Mesothelial cell of epicardium (in vitro differentiated cells): ENCODE measurements around the gene ERC2. TPM values are rescaled to one million over a fixed set of nuclear protein-coding genes. Genes with fewer than 3 reads are reported as not detected.

ENCODE experiments used
- DNase-seq, 2 experiments: peaks; one replicate each; pipeline ENCODE4 v3.0.0; 2021; ENCODE audit warnings: low spot score in 2 of 2; ENCODE audit not compliant: unreplicated experiment in 2 of 2
- H3K27ac Mint-ChIP-seq: 2 replicates; pipeline ENCODE4 v1.8.0; 2021; ENCODE audit warnings: mixed read lengths
- H3K27me3 Mint-ChIP-seq: 2 replicates; pipeline ENCODE4 v1.8.0; 2021; ENCODE audit warnings: low read depth, mixed read lengths
- H3K36me3 Mint-ChIP-seq: 2 replicates; pipeline ENCODE4 v1.8.0; 2021; ENCODE audit warnings: mixed read lengths
- H3K4me1 Mint-ChIP-seq: 2 replicates; pipeline ENCODE4 v1.8.0; 2021; ENCODE audit warnings: mixed read lengths
- H3K4me3 Mint-ChIP-seq: 2 replicates; pipeline ENCODE4 v1.8.0; 2021; ENCODE audit warnings: mild to moderate bottlenecking, moderate library complexity, mixed read lengths
- H3K9me3 Mint-ChIP-seq: 2 replicates; pipeline ENCODE4 v1.8.0; 2021; ENCODE audit warnings: mixed read lengths
- total RNA-seq: library from RNA; stranded (reverse); gene quantifications from 3 replicates; pipeline ENCODE4 v1.2.1, GENCODE V29; 2021
- TF ChIP-seq, protein P1 (sequence below): fragments of 200-600 bp; sonication (generic); IDR thresholded peaks from one replicate; pipeline ENCODE4 v1.5.0; 2021; ENCODE audit warnings: antibody characterized with exemption; ENCODE audit not compliant: unreplicated experiment

Gene ERC2
- total RNA-seq, 1 donor from 2014 or later = 15.6 TPM

DNA sequence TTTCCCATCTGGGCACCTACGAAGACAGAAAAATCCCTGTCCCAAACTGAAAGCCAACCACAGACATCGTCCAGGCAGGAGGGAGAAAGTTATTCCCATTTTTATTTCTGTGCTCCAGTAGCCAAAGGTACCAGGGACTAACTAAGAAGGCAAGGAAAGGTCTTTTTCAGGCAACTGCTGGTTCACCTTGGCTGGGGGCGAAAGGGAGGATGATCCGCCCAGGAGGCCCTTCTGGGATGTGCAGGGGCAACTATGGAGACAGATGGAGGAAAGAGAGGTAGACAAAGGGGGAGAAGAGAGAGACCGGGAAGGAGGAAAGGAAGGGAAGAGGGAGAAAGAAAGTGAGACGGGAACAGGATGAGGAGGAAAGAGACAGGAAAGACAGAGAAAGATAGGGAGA lies 994.5 kb downstream of the ERC2 start:
- peaks cover 57% of the 10 kb centered on the region for H3K36me3 Mint-ChIP-seq
- H3K27ac Mint-ChIP-seq = no peak overlapping the region
- H3K4me1 Mint-ChIP-seq = peaks cover 15% of the 10 kb centered on the region
- DNase-seq = no peak
- H3K9me3 Mint-ChIP-seq = no peaks in the 10 kb centered on the region
- no peaks in the 10 kb centered on the region for H3K27me3 Mint-ChIP-seq
- no peak overlapping the region for H3K4me3 Mint-ChIP-seq
- TF ChIP-seq, protein P1, sequence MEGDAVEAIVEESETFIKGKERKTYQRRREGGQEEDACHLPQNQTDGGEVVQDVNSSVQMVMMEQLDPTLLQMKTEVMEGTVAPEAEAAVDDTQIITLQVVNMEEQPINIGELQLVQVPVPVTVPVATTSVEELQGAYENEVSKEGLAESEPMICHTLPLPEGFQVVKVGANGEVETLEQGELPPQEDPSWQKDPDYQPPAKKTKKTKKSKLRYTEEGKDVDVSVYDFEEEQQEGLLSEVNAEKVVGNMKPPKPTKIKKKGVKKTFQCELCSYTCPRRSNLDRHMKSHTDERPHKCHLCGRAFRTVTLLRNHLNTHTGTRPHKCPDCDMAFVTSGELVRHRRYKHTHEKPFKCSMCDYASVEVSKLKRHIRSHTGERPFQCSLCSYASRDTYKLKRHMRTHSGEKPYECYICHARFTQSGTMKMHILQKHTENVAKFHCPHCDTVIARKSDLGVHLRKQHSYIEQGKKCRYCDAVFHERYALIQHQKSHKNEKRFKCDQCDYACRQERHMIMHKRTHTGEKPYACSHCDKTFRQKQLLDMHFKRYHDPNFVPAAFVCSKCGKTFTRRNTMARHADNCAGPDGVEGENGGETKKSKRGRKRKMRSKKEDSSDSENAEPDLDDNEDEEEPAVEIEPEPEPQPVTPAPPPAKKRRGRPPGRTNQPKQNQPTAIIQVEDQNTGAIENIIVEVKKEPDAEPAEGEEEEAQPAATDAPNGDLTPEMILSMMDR = no peak

DNA sequence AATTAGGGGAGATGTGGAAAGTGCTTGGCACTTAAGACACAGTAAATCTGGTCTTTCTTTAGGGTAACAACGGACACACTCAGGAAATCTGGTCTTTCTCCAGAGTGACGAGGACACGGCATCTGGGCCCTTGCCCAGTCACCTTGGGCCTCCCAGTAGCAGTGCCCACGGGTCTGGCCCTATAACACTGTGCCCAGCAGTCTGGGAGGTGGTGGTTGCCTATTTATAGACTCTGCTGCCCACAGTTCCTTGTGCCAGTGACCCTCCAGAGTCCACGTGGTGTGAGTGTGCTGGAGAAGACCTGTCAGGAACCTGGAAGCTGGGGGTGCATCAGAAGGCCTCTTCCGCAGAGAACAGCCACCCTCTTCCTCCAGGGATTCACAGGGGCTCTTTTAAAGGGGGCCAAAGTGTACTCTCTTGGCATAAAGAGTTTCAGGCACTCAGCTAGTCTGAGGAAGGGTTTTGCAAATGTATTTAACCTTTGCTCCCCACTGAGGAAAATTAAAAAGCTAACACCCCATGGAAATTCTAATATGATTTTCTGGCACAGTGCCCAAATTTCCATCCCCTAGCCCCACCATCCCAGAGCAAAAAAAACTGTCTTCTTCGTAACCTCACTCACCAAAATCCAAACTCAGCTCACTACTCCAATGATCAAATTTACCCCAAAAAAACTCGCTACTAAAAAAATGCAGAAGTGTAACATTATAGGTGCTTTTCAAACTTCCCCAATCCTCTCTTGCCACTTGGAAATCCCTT lies 996.6 kb downstream of the ERC2 start:
- peaks cover 50% of the 10 kb centered on the region for H3K36me3 Mint-ChIP-seq
- H3K27me3 Mint-ChIP-seq = no peaks in the 10 kb centered on the region
- H3K4me3 Mint-ChIP-seq = no peak overlapping the region
- peaks cover 12% of the 10 kb centered on the region for H3K4me1 Mint-ChIP-seq
- no peaks in the 10 kb centered on the region for H3K9me3 Mint-ChIP-seq
- H3K27ac Mint-ChIP-seq = no peak overlapping the region
- no peak for DNase-seq
- TF ChIP-seq, protein P1 = no peak

DNA sequence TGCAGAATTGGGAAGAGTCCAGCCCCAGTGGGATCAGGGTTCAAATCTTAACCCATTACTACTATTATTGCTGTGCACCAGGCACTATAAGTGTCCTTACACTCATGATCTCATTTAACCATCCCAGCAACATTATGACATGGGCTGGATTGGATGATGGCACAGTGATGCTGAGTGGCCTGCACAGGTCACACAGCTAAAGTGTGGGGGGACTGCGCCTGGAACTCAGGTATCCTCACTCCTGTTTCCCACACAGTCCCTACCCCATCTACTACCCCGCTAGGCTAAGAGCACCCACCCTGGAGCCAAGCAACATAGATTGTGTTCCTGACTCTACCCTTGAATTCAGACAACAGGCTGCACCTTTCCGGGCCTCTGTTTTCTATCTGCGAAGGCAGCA lies 997.2 kb downstream of the ERC2 start:
- no peaks in the 10 kb centered on the region for H3K27me3 Mint-ChIP-seq
- no peaks in the 10 kb centered on the region for H3K9me3 Mint-ChIP-seq
- peaks cover 43% of the 10 kb centered on the region for H3K36me3 Mint-ChIP-seq
- DNase-seq = no peak
- no peak overlapping the region for H3K27ac Mint-ChIP-seq
- TF ChIP-seq, protein P1 = no peak
- H3K4me1 Mint-ChIP-seq = peaks cover 12% of the 10 kb centered on the region
- no peak overlapping the region for H3K4me3 Mint-ChIP-seq

DNA sequence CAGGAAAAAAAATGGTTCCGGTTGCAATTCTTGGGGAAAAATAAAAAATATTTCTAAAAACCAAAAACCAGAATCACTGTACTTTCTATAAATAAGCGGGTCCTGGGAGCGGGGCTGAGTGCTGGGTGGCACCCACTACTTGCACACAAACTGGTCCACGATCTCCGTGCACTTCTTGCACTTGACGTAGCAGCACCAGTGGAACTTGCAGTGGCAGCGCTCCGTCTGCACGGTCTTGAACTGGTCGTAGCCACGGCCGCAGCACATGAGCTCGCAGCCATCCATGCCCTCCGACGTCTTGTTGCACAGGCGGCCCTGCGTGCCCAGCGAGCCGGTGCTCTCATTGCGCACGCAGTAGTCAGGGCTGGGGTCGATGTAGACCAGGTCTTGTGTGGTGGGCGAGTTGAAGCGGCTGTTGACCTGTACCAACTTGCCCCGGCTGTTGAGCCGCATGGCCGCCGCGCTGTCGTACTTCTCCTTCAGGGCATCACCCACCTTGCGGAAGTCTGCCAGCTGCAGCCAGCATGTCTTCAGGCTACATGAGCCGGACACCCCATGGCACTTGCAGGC lies 998.2 kb downstream of the ERC2 start:
- Mint-ChIP-seq H3K27me3 (no peaks in the 10 kb centered on the region), H3K4me3 (no peak overlapping the region), H3K4me1 (peaks cover 12% of the 10 kb centered on the region), H3K27ac (no peak overlapping the region), H3K9me3 (no peaks in the 10 kb centered on the region), H3K36me3 (peaks cover 35% of the 10 kb centered on the region)
- TF ChIP-seq, protein P1 = no peak
- no peak for DNase-seq

DNA sequence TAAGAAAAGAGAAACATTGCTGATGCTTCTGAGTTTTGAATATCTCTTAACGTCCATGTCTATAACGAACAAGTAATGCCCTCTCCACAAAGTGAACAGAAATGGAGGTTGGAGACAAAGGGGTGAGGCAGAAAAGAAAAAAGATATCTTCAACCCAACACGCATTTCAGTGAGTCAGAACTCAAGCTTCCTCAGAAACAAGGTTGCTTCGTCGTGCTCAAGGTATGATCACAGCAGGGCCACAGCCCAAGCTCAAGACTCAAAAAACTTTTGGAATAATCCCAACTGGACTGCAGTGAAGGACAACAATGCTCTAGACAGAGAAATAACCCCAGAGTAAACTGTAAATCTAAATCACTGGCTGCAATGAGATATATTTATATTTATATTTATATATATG lies 1000.0 kb downstream of the ERC2 start:
- H3K4me1 Mint-ChIP-seq = peaks cover 12% of the 10 kb centered on the region
- H3K27me3 Mint-ChIP-seq = no peaks in the 10 kb centered on the region
- H3K36me3 Mint-ChIP-seq = peaks cover 27% of the 10 kb centered on the region
- H3K4me3 Mint-ChIP-seq = no peak overlapping the region
- no peak for DNase-seq
- no peak overlapping the region for H3K27ac Mint-ChIP-seq
- no peaks in the 10 kb centered on the region for H3K9me3 Mint-ChIP-seq
- TF ChIP-seq, protein P1 = no peak
